Neural progenitor cell (in vitro differentiated cells): ENCODE results near the gene GPR89B. TPM values are rescaled to one million over a fixed set of nuclear protein-coding genes. Genes with fewer than 3 reads are reported as not detected.
"Not testable (repeated sequence)": the region's sequence is repeated elsewhere in the genome, so short reads cannot be mapped to it uniquely, and the experiment has no call there.

Experiments
- DNase-seq: peaks from one replicate; pipeline ENCODE4 v3.0.0-alpha.2; 2016; ENCODE audit warnings: low spot score
- H2AFZ ChIP-seq: fragments of 200-600 bp; sonication (generic); replicated peaks from 2 replicates; pipeline ENCODE4 v1.6.1; 2016; ENCODE audit warnings: antibody characterized with exemption
- H3F3A ChIP-seq: fragments of 200-600 bp; sonication (generic); 2 replicates; pipeline ENCODE4 v1.6.1; 2016; ENCODE audit warnings: antibody characterized with exemption, low read depth
- H3K27ac ChIP-seq: fragments of 200-600 bp; sonication (generic); 2 replicates; pipeline ENCODE4 v1.5.1; 2016; ENCODE audit warnings: mild to moderate bottlenecking
- H3K27me3 ChIP-seq: fragments of 200-600 bp; sonication (generic); 2 replicates; pipeline ENCODE4 v1.6.1; 2016; ENCODE audit warnings: mild to moderate bottlenecking, moderate library complexity
- H3K36me3 ChIP-seq: fragments of 200-600 bp; sonication (generic); 2 replicates; pipeline ENCODE4 v1.5.1; 2016
- H3K4me1 ChIP-seq: fragments of 200-600 bp; sonication (generic); 2 replicates; pipeline ENCODE4 v1.6.1; 2016; ENCODE audit warnings: mixed run types
- H3K4me2 ChIP-seq: fragments of 200-600 bp; sonication (generic); 2 replicates; pipeline ENCODE4 v1.6.1; 2016
- H3K4me3 ChIP-seq: fragments of 200-600 bp; sonication (generic); 2 replicates; pipeline ENCODE4 v1.5.1; 2016
- H3K79me2 ChIP-seq: fragments of 200-600 bp; sonication (generic); 2 replicates; pipeline ENCODE4 v1.6.1; 2016; ENCODE audit warnings: low read depth
- H3K9ac ChIP-seq: fragments of 200-600 bp; sonication (generic); 2 replicates; pipeline ENCODE4 v1.6.1; 2016
- H3K9me3 ChIP-seq: fragments of 200-600 bp; sonication (generic); 2 replicates; pipeline ENCODE4 v1.5.1; 2016; ENCODE audit warnings: low read depth
- H4K20me1 ChIP-seq: fragments of 200-600 bp; sonication (generic); 2 replicates; pipeline ENCODE4 v1.6.1; 2016; ENCODE audit warnings: low read depth
- H3K27ac Mint-ChIP-seq: 3 replicates; pipeline ENCODE4 v1.8.0; 2021; ENCODE audit warnings: mixed read lengths
- H3K27me3 Mint-ChIP-seq: 2 replicates; pipeline ENCODE4 v1.8.0; 2022; ENCODE audit warnings: low read depth, mild to moderate bottlenecking, inconsistent platforms, moderate library complexity, mixed read lengths; ENCODE audit not compliant: insufficient read depth
- H3K36me3 Mint-ChIP-seq: 3 replicates; pipeline ENCODE4 v1.8.0; 2021; ENCODE audit warnings: mixed read lengths
- H3K4me1 Mint-ChIP-seq: 3 replicates; pipeline ENCODE4 v1.8.0; 2021; ENCODE audit warnings: mixed read lengths
- H3K4me3 Mint-ChIP-seq: 3 replicates; pipeline ENCODE4 v1.8.0; 2021; ENCODE audit warnings: mild to moderate bottlenecking, moderate library complexity, mixed read lengths
- H3K9me3 Mint-ChIP-seq: 3 replicates; pipeline ENCODE4 v1.8.0; 2020; ENCODE audit warnings: mixed read lengths
- total RNA-seq: library from RNA; depleted of rRNA; stranded (reverse); fragments of >200 nt; gene quantifications from 2 replicates; pipeline ENCODE4 v1.2.3, GENCODE V29; 2015; ENCODE audit warnings: low replicate concordance

The GPR89B gene
- total RNA-seq, 1 donor from 2014 or later: 47.9 TPM

DNA sequence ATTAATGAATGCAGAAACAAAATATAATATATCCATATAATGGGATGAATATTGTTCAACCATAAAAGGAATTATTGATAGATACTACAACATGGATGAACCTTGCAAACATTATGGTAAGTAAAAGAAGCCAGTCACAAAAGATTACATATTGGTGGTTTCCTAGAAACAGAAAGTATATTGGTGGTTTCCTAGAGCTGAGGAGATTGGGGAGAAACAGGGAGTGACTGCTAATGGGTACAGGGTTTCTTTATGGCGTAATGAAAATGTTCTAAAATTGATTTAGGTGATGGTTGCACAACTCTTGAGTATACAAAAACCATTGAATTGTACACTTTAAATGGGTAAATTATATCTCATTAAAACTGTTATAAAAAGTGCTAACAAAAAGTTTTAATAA lies 14.3 kb downstream of the GPR89B start:
- not testable (repeated sequence) for H3K27ac Mint-ChIP-seq, H3K9ac ChIP-seq, H3K4me3 ChIP-seq, H3K4me1 Mint-ChIP-seq, H2AFZ ChIP-seq, H3K4me3 Mint-ChIP-seq, H3K4me1 ChIP-seq, H3K27ac ChIP-seq, H3K36me3 Mint-ChIP-seq, DNase-seq, H4K20me1 ChIP-seq, H3K36me3 ChIP-seq, H3K27me3 ChIP-seq, H3K9me3 ChIP-seq, H3F3A ChIP-seq, H3K4me2 ChIP-seq, H3K27me3 Mint-ChIP-seq, H3K79me2 ChIP-seq, H3K9me3 Mint-ChIP-seq

DNA sequence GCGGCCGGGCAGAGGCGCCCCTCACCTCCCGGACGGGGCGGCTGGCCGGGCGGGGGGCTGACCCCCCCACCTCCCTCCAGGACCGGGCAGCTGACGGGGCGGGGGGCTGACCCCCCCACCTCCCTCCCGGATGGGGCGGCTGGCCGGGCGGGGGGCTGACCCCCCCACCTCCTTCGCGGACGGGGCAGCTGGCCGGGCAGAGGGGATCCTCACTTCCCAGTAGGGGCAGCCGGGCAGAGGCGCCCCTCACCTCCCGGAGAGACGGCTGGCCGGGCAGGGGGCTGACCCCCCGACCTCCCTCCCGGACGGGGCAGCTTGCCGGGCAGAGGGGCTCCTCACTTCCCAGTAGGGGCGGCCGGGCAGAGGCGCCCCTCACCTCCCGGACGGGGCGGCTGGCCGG lies 21.3 kb downstream of the GPR89B start:
- H3K36me3 ChIP-seq, H2AFZ ChIP-seq, H3K9me3 ChIP-seq, H3K27ac ChIP-seq, H3K4me3 ChIP-seq, H3K9ac ChIP-seq, H3K4me3 Mint-ChIP-seq, H3K36me3 Mint-ChIP-seq, H3K27ac Mint-ChIP-seq, H3K4me2 ChIP-seq, H3K27me3 Mint-ChIP-seq, H3F3A ChIP-seq, H3K9me3 Mint-ChIP-seq, H3K27me3 ChIP-seq, H3K4me1 ChIP-seq, H3K4me1 Mint-ChIP-seq, H3K79me2 ChIP-seq, H4K20me1 ChIP-seq, DNase-seq: not testable (repeated sequence)

DNA sequence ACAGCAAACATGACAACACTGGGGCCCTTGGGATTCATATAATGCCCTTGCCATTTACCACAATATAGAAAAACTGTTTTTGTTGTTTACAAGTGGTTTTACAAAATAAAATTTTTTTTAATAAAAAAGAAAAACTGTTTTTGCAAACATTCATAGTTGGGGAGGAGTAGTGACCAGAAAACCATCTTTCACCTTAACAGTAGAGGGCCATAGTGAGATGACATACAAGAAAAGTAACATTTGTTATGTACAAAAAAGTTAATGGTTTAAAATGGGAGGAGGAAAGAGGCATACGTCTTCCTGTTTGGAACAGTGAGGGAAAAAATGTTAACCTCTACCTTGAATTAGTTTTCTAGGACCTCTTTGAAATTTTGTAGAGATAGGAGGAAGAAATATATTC lies 30.7 kb downstream of the GPR89B start:
- H3F3A ChIP-seq, H3K9me3 ChIP-seq, H3K36me3 Mint-ChIP-seq, H3K4me3 Mint-ChIP-seq, H3K27ac Mint-ChIP-seq, H3K27me3 ChIP-seq, H3K27me3 Mint-ChIP-seq, H3K4me1 Mint-ChIP-seq, H3K79me2 ChIP-seq, H3K4me1 ChIP-seq, H3K9ac ChIP-seq, H3K4me2 ChIP-seq, H3K27ac ChIP-seq, H3K9me3 Mint-ChIP-seq, H2AFZ ChIP-seq, DNase-seq, H4K20me1 ChIP-seq, H3K36me3 ChIP-seq, H3K4me3 ChIP-seq: not testable (repeated sequence)

DNA sequence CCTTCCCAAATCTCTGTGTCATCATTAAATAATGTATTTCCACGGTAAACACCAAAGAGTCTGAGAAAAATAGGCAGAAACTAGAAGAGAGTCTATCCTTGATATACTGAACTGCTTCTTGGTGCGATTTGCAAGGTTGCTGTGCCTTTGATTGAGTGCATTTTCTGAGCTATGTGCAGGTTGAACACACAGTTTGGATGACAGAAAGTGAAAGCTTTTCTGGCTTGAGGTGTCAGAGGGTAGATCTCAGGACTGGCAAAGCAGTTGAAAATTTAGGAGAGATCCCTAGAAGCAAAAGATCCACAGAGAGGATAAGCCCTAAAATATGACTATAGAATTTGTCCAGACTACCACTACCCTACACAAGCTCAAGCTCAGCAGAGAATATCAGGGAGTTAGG lies 31.5 kb downstream of the GPR89B start:
- not testable (repeated sequence) for H3K27me3 ChIP-seq, H3K4me1 Mint-ChIP-seq, H2AFZ ChIP-seq, H3K4me2 ChIP-seq, H4K20me1 ChIP-seq, H3K9me3 ChIP-seq, H3K27me3 Mint-ChIP-seq, H3K4me1 ChIP-seq, H3K4me3 ChIP-seq, H3F3A ChIP-seq, H3K9me3 Mint-ChIP-seq, H3K9ac ChIP-seq, H3K79me2 ChIP-seq, H3K27ac Mint-ChIP-seq, H3K27ac ChIP-seq, H3K36me3 ChIP-seq, DNase-seq, H3K4me3 Mint-ChIP-seq, H3K36me3 Mint-ChIP-seq

DNA sequence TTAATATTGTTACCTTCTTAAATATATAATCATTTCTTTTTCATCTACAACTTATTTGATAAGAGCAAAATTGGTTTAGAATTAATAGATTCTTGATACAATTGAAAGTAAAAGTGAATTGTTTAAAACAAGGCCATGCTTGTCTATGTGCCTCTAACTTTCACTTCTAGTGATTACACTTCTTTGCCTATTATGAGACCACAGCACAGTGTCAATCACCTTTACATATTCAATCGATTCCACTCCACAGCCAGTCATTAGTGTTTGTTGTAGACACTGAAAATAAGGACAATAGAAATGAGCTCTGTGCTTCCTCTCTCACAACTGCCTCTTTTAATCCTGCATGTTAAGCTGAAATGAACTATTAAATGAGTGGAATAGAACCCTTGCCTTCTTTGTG lies 36.4 kb downstream of the GPR89B start:
- H2AFZ ChIP-seq, H3K27me3 Mint-ChIP-seq, H3K27me3 ChIP-seq, H3K36me3 Mint-ChIP-seq, H4K20me1 ChIP-seq, H3K4me3 ChIP-seq, H3K9me3 Mint-ChIP-seq, H3K4me1 ChIP-seq, H3K9me3 ChIP-seq, H3K27ac ChIP-seq, H3K36me3 ChIP-seq, H3K79me2 ChIP-seq, H3K27ac Mint-ChIP-seq, DNase-seq, H3F3A ChIP-seq, H3K4me1 Mint-ChIP-seq, H3K4me2 ChIP-seq, H3K4me3 Mint-ChIP-seq, H3K9ac ChIP-seq: not testable (repeated sequence)

DNA sequence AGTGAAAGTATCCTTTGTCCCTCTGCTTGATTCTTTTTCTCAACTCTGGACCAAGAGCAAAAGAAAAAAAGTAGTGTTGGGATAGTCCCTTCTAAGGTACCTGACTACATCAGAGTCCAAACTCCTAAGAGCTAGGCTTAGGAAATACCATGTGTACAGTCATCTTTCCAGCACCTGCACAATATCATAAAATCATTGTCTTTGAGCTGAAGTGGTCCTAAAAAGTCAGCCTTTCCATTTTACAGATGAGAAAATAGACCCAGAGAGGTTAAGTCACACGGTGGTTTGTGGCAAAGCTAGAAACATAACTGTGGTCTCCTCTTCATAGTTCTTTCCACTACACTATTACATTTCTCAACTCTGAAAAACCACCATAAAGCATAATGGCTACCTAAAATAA lies 38.4 kb downstream of the GPR89B start:
- H3K27me3 Mint-ChIP-seq, H2AFZ ChIP-seq, H3K36me3 Mint-ChIP-seq, H3K79me2 ChIP-seq, H3K4me3 ChIP-seq, H3K27ac Mint-ChIP-seq, H3K27ac ChIP-seq, H4K20me1 ChIP-seq, H3K4me1 ChIP-seq, DNase-seq, H3K9ac ChIP-seq, H3K27me3 ChIP-seq, H3K4me3 Mint-ChIP-seq, H3K9me3 Mint-ChIP-seq, H3K4me1 Mint-ChIP-seq, H3F3A ChIP-seq, H3K36me3 ChIP-seq, H3K4me2 ChIP-seq, H3K9me3 ChIP-seq: not testable (repeated sequence)

DNA sequence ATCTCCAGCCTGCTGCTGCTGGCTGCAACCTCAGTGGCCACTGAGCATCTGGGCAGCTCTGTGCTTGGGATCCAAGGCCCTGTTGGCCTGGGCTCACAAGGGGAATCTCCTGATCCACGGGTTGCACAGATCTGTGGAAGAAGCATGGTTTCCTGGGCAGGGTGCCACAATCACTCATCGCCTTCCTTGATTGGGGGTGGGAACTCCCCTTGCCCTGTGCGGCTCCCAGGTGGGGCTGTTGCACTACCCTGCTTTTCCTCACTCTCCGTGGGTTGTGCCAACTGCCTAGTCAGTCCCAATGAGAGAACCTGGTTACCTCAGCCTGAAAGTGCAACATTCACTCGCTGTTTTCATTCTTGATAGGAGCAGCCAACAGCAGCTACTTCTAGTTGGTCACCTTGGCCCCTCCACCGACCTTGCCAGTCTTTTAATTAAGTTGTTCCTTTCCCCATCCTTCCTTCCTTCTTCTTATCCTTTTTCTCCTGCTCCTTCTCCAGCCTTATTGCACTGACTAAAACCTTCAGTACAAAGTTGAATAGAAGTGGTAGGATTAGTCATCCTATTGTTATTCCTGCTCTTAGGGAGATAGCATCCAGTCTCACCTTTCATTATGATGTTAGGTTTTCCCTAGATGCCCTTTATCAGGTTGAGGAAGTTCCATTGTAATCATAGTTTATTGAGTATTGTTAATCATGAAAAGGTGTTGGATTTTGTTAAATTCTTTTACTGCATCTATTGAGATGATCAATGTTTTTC lies 50.9 kb downstream of the GPR89B start:
- not testable (repeated sequence) for H3K36me3 Mint-ChIP-seq, H2AFZ ChIP-seq, H3F3A ChIP-seq, H3K27me3 ChIP-seq, H3K9ac ChIP-seq, DNase-seq, H3K27ac ChIP-seq, H3K4me2 ChIP-seq, H3K36me3 ChIP-seq, H3K9me3 ChIP-seq, H3K4me1 ChIP-seq, H3K9me3 Mint-ChIP-seq, H3K4me1 Mint-ChIP-seq, H3K27ac Mint-ChIP-seq, H3K79me2 ChIP-seq, H3K27me3 Mint-ChIP-seq, H4K20me1 ChIP-seq, H3K4me3 Mint-ChIP-seq, H3K4me3 ChIP-seq

DNA sequence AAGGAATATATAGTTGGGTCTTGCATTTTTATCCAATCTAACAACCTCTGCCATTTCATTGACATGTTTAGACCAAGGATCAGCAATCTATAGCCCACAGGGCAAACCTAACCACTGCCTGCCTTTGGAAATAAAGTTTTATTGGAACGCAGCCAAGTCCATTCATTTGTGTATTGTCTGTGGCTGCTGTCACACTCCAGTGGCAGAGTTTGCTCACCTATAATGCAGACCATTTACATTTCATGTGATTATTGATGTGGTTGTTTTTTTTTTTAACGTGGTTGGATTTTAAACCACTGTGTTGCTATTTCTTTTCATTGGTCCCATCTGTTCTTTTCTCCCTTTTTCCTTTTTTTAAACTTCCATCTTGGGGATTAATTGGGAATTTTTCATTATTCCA lies 57.2 kb downstream of the GPR89B start:
- H3K9me3 Mint-ChIP-seq, H3K4me3 Mint-ChIP-seq, H3K36me3 Mint-ChIP-seq, H3K4me1 ChIP-seq, H3K36me3 ChIP-seq, H3K79me2 ChIP-seq, H4K20me1 ChIP-seq, H3K4me2 ChIP-seq, H3K4me1 Mint-ChIP-seq, H3K4me3 ChIP-seq, H3K27ac ChIP-seq, H3K27ac Mint-ChIP-seq, H2AFZ ChIP-seq, H3K27me3 Mint-ChIP-seq, DNase-seq, H3K9me3 ChIP-seq, H3F3A ChIP-seq, H3K9ac ChIP-seq, H3K27me3 ChIP-seq: not testable (repeated sequence)
